HG02852 (cell line): ENCODE results near the gene SOX5.

Experiments
- ATAC-seq: cut with Tn5 transposase; IDR thresholded peaks from one replicate; pipeline ENCODE4 v1.9.1; 2021; ENCODE audit warnings: mild to moderate bottlenecking, moderate library complexity; ENCODE audit not compliant: unreplicated experiment

Gene SOX5

GRCh38 chr12:23949348-23950209 is at the start of gene SOX5:
SOX5 (minus strand) TSS chr12:23949670; CDS start chr12:23949601, 69 bp downstream.
- no peak for ATAC-seq

- ATAC-seq, result no peak
Observed at GRCh38 chr12:23987046-23987445, 37.6 kb upstream of the SOX5 start.

GRCh38 chr12:23980826-23981225 is 31.4 kb upstream of the SOX5 start:
- no peak for ATAC-seq

- no peak for ATAC-seq
Observed at GRCh38 chr12:23964812-23965211, 15.3 kb upstream of the SOX5 start.

DNA sequence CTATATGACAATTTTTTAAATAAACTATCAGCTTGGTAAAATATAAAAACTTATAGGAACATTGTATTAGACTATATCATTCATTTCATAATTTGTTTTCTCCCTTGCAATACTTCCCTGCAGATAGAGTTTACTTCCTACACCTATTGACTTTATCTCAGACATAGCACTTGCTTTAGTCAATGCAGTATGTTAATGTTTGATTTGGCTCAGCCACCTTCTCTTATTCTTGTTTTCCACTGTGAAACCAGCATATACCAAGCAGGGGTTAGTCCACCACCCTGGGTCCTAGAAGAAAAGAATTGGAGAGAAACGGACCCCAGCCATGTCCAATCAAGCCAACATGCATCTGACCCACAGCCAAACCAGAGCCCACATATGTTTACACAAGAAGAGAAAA is 10.4 kb upstream of the SOX5 start:
- ATAC-seq, result no peak

DNA sequence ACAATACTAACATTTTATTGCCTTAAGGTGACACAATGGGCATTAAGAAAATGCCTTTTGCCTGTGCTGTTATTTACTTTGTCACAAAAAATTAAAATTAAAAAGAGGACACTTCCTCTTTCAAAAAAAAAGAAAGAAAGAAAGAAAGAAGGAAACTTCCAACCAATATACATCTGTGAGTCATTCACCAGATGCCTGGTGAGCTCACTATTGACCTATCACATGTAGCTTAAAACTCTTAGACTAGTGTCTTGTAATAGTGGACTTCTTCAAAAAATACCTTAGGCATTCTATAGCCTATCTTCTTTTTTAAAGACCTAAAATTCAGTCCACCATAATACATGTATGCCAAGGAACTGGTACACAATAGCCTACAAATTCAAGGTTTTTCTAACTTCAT is 4.9 kb upstream of the SOX5 start:
- ATAC-seq, result no peak

DNA sequence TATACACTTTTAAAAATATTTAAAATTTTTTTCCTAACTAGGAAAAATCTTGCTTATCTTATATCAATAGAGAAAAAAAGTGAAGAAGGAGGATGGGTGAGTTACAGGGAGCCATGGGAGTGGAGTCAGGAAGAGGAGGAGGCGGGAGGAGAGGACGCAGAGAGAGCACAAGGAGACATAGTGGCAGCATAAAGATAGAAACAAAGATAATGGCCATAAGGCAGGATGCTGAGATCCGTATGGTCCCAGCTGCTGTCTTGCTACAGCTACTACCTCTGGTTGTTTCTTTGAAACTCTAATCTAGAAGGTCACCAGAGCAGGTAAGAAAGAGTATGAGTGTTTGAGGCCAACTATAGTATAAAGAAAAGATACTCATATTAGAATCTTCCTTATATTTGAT is 2.6 kb upstream of the SOX5 start:
- ATAC-seq, result no peak

- no peak for ATAC-seq
Observed at GRCh38 chr12:23950775-23951451, 1.4 kb upstream of the SOX5 start.

GRCh38 chr12:23950210-23950774 is 822 bp upstream of the SOX5 start:
- no peak for ATAC-seq

GRCh38 chr12:23948291-23948690 is 1.2 kb downstream of the SOX5 start:
- no peak for ATAC-seq

GRCh38 chr12:23947395-23947794 is 2.1 kb downstream of the SOX5 start:
- ATAC-seq, result no peak

DNA sequence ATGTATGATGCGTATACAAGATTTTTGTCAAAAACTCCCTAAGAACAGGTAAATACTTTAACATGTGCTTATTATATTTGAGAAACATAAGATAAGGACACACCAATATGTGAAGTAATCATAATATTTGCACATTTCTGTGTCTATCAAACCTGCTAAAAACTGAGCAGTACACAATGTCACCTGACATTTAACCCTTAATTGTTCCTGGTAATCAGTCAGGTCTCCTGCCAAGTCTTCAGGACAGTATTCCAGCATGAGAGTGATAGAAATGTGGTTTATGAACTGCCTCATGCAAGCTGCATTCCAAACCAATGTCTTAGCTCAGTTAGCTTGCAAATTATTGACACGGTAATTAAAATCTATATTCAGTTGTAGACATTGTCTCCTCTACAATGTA is 4.2 kb downstream of the SOX5 start:
- ATAC-seq, result no peak

GRCh38 chr12:23944067-23944466 is 5.4 kb downstream of the SOX5 start:
- ATAC-seq, result no peak

- ATAC-seq, result no peak
Observed at GRCh38 chr12:23942841-23943240, 6.6 kb downstream of the SOX5 start.

DNA sequence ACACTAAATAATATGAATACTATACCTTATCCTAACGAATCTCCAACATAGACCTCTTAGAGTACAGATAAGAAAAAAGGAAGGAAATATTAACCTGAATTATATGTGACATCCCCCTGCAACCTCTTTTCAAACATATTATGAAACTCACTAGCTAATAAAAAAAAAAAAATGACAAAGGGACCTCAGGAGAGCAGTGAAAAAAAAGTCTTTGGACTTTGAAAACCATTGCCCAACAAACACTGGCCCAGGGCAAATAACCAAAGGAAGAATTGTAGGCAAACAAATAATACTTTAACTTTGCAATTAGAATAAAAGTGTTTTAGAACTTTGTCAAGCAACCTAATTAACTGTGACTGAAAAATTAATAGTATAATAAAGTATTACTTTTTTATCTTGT is 7.7 kb downstream of the SOX5 start:
- ATAC-seq, result no peak

- no peak for ATAC-seq
Observed at GRCh38 chr12:23938422-23938821, 11.0 kb downstream of the SOX5 start.

DNA sequence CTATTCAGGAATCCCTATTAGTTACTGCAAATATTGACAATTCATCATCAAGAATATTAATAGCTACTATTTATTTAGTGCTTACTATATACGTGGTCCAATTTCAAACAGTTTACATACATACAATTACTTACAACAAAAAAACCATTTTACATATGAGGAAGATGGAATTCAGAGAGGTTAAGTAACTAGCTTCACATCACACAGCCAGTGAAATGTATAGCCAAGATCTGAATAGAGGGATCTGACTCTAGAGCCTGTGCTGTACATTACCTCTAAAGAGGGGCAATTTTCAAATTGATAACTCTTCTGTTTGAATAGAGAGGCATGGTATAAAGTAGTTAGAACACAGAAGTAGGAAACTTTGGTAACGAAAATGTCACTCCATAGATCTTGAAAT is 18.3 kb downstream of the SOX5 start:
- no peak for ATAC-seq

GRCh38 chr12:23930599-23930998 is 18.9 kb downstream of the SOX5 start:
- ATAC-seq, result no peak

GRCh38 chr12:23929906-23930305 is 19.6 kb downstream of the SOX5 start:
- no peak for ATAC-seq

GRCh38 chr12:23927907-23928306 is 21.6 kb downstream of the SOX5 start:
- no peak for ATAC-seq

- ATAC-seq, result no peak
Observed at GRCh38 chr12:23921099-23921856, 28.2 kb downstream of the SOX5 start.
